CD4-positive, alpha-beta T cell treated with Interleukin-15 for 4 hours (primary cell): ENCODE results near the gene ITGA2.

Source experiments
- DNase-seq: peaks from one replicate; pipeline ENCODE4 v3.0.0-alpha.2; 2020; ENCODE audit warnings: low spot score

The ITGA2 gene

GRCh38 chr5:53017794-53018391 is 28.7 kb downstream of the ITGA2 start:
- DNase-seq, result no peak

GRCh38 chr5:53019320-53019719 is 30.2 kb downstream of the ITGA2 start:
- no peak for DNase-seq

DNA sequence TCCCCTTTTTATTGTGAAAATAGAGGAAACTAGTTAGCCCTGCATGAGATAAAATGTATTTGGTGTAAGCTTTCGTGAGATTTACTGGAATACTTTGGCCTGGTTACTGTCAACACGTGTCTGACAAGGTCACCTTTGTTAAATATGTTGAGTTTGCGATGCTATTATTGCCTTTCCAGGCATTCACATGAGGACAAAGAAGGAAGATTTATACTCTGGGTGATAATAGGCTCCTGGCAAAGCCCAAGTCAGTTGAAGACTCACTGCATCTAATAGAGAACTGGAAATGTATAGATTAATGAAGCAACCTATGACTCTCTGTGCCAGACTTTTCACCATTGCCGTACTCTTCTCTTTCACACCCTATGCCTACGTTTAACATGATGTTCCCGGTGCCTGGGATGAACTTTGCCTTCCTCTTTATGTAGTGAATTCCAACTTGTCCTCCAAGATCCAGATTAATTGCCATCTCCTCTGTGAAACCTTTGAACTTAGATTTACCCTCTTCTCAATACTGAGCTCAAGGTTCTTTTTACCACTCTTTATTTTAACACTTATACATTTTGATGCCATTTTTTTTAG is 33.9 kb downstream of the ITGA2 start:
- DNase-seq, result no peak

DNA sequence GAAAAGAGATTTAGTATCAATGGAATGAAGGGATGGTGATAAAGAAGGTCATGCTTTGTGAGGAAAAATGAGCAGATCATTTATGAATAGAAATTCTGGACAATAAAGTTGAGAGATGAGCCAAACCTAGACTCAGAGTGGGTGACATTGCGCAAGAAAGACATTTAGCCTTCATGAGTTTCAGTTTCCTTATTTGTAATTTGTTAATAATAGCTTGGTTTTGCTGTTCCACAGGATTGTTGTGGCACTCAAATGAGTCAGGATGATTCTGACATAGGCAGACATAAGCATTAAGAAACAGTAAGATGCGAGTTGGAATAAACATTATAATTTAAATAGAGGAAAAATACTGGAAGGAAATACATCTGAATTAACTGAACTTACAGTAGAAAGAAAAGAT is 34.8 kb downstream of the ITGA2 start:
- no peak for DNase-seq

DNA sequence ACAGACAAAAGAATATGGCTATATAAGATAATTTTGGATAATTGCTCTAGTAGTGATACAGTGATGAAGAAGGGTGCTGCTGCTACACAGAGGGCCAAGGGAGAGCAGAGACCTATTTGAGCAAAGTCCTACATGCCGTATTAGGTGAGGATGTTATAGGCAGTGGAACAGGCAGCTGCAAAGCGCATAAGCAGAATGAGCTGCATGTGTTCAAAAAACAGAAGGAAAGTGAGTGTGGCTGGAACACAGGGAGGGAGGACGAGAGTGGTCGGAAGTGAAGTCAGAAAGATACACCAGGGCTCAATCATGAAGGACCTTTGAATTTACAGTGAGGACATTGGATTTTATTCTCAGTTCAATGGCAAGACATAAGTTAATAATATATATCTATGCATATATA is 35.4 kb downstream of the ITGA2 start:
- no peak for DNase-seq

DNA sequence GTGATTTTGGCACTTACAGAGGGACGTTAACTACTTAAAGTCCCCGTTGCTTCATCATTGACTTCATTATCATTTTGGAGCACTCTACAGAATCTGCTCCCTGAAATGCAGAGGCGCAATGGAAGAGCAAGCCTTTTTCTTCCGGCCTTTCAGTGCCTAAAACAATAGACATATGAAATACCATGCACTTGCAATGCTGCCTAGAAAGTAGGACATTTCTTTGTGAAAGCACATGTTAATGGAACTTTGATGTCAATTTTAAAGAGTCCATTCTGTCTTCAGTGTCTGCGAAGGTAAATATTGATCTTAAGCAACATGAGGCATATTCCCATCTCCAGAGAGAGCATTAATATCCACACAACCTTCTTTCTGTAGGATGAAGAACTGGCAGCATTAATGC is 36.3 kb downstream of the ITGA2 start:
- no peak for DNase-seq

- DNase-seq, result no peak
Measured at GRCh38 chr5:53027913-53028312, 38.8 kb downstream of the ITGA2 start.

DNA sequence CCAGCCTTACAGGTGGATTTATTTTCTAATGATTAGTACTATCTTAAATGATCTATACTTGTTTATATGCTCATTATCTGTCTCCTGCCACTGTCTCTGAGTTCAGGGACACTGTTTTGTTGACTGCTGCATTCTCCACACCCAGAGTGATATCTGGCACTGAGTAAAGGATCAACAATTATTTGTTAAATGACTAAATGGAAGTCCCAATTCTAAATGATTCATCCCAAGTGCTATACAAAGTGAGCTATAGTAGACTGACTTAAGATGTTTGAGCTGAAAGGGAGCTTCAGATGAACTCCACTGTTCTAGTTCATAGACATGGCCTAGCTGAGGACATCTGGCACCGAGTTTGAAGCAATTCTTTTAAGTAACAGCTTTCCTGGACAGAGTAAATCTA is 40.5 kb downstream of the ITGA2 start:
- DNase-seq, result no peak

GRCh38 chr5:53030893-53031292 is 41.7 kb downstream of the ITGA2 start:
- DNase-seq, result no peak

DNA sequence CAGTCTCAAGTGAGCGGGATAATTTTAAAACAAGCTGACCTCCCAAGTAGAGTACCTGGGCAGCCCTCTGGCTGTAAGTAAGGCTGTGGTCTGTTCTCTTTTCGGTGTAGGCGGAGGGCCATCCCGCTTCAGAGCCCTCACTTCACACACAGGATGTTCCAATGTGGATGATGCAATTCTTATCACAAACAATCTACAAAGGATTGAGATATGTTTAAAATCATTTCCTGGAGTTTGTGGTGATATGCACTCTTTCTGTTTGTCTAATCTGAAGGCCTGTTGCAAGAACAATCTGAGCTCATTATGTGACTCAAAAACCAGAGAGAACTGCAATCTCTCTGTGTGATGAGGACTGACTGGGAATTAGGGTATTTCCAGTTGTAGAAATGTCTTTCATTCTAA is 42.5 kb downstream of the ITGA2 start:
- no peak for DNase-seq

DNA sequence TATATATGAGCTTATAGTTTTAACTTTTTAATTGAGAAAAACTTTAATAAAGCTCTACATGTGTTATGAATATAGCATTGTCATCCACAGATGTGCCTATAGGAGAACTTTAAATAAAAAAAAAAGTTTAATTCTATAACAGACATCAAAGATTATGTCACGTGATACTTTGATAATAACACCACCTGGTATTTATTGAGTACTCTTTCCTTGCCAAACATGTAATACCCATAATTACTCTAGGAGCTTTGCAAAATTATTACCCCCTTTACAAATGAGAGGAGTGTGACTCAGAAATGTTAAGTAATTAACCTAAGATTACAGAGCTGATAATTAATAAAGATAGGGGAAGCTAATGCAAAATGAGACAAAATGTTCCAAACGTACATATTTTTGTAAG is 43.0 kb downstream of the ITGA2 start:
- DNase-seq, result no peak

GRCh38 chr5:53034832-53035231 is 45.7 kb downstream of the ITGA2 start:
- no peak for DNase-seq

GRCh38 chr5:53035868-53036381 is 46.8 kb downstream of the ITGA2 start:
- DNase-seq, result no peak

- no peak for DNase-seq
Measured at GRCh38 chr5:53037141-53037859, 48.1 kb downstream of the ITGA2 start.

GRCh38 chr5:53038196-53038847 is 49.2 kb downstream of the ITGA2 start:
- no peak for DNase-seq

DNA sequence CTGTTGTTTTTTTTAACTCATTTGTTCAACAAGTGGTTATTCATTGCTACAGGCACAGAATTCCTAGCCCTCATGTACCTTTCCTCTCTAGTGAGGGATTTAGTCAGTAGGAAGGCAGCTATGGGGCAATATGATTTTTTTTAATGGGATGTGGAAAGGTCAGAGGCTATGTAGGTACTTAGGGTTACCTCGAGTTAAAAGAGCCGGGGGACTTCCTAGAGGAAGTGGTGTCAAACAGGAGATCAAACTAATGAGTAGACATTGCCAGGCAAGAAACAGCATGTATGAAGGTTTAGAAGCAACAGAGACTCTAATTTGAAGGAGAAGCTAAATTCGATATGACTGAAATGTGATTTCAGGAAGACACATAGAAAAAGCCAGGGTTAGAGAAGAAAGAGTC is 50.7 kb downstream of the ITGA2 start:
- DNase-seq, result no peak

- DNase-seq, result peak; percentile 28
Measured at GRCh38 chr5:53041071-53041692, 52.0 kb downstream of the ITGA2 start.

GRCh38 chr5:53041740-53042139 is 52.6 kb downstream of the ITGA2 start:
- no peak for DNase-seq

DNA sequence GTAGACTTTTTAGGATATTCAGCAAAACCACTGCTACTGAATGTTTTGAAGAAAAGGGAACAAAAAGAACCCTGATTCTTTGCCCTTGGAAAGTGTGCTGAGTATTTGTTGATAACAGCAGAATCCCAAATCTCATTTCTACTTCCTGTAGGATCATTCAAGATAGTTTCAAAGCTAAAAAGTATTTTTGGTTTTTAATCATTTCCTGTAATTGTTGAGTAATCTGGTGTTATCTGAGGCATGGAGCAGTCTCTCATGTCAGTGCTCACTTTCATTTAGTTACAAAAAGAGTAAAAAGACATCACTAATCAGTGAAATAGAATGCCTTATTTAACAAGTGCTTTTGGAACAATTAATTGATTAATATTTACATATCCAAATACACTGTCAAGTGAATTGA is 56.1 kb downstream of the ITGA2 start:
- no peak for DNase-seq

DNA sequence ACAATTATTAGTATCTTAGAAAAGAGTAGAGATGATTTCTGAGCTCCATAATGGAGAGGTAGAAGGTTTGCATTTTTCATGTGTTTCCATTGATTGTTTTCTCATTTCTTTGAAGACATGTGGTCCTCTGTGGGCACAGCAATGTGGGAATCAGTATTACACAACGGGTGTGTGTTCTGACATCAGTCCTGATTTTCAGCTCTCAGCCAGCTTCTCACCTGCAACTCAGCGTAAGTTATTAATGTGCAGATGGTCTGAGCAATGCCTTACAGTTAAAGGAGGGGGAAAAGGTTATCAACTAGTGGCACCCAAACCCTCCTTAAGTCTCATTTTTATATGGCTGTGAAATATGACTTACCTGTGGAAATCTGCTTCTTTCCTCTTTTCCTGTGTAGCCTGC is 59.1 kb downstream of the ITGA2 start:
- no peak for DNase-seq

DNA sequence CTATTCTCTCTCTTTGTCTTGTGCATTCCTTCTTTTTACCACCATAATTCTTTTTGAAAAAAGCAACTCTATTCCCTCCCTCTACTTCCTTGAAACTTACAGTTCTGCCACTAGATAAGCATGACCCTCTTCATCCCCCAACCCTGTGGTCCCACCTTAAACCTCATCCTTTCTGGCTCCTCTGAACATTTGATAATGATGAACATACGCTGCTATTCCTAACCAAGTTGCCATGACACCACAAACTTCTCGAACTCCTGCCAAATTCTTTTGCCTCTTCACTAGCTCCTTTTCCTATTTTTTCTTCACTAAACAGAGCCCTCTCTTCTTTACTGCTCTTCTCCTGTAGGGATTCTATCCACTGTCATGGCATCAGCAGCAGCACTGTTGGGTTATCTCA is 63.3 kb downstream of the ITGA2 start:
- DNase-seq, result no peak

GRCh38 chr5:53053364-53053763 is 64.2 kb downstream of the ITGA2 start:
- no peak for DNase-seq

- no peak for DNase-seq
Measured at GRCh38 chr5:53055365-53055764, 66.2 kb downstream of the ITGA2 start.
